Nephron (organoid): ENCODE measurements around the gene RAD51D.

Experiments
- H3K27ac Mint-ChIP-seq, 3 experiments: 2 replicates each; pipeline ENCODE4 v1.8.0; 2020; ENCODE audit warnings: mixed read lengths in 3 of 3, mild to moderate bottlenecking in 2 of 3, moderate library complexity in 1 of 3
- H3K27me3 Mint-ChIP-seq: 2 replicates; pipeline ENCODE4 v1.8.0; 2021; ENCODE audit warnings: low read depth, mild to moderate bottlenecking, moderate library complexity, mixed read lengths
- H3K36me3 Mint-ChIP-seq: 2 replicates; pipeline ENCODE4 v1.8.0; 2020; ENCODE audit warnings: low read depth, mixed read lengths
- H3K4me1 Mint-ChIP-seq: 2 replicates; pipeline ENCODE4 v1.8.0; 2020; ENCODE audit warnings: mixed read lengths
- H3K4me3 Mint-ChIP-seq, 3 experiments: 2 replicates each; pipeline ENCODE4 v1.8.0; 2020; ENCODE audit warnings: mild to moderate bottlenecking in 3 of 3, mixed read lengths in 3 of 3, moderate library complexity in 2 of 3
- H3K9me3 Mint-ChIP-seq: 2 replicates; pipeline ENCODE4 v1.8.0; 2020; ENCODE audit warnings: mixed read lengths
- TF ChIP-seq, protein P1 (sequence below), 3 experiments: fragments of 200-600 bp; sonication (generic); IDR thresholded peaks; one replicate each; pipeline ENCODE4 v1.5.0; 2021; ENCODE audit warnings: antibody characterized with exemption in 3 of 3; ENCODE audit not compliant: unreplicated experiment in 3 of 3

The RAD51D gene

DNA sequence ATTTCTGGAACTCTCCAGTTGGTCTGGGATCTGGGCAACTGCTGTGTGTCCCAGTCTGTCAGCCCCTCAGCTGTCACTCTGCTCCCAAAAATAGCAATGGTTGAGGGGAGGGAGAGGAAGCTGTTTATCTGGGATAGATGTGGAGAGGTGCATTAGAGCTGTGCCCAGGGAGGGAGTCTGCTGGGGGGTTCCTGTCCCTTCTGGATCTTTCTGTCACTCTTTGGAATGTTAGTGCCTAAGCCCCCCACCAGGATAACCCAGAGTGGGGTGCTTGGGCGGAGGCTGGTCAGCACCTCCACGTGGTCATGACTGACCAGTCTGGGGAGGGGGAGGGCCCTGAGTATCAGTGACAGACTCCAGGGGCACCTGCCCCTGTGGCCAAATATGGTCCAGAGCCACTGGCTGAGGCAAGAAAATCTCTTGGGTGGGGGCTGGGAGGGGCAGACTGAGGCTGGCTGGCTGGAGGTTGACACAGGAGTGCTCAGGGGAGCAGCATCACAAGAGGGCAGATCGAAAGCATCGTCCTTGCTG lies 27.8 kb upstream of the RAD51D start, which contains the start of gene UNC45B:
UNC45B (plus strand) TSS at position 443 of the 531 bp plus-strand sequence. CDS start 447 bp downstream, outside the sequence.
- Mint-ChIP-seq H3K9me3 (no peaks in the 10 kb centered on the region), H3K4me1 (peaks cover 16% of the 10 kb centered on the region), H3K27me3 (peaks cover 11% of the 10 kb centered on the region), H3K27ac (peak within 1 kb of the TSS; percentile 76 to 86 (median 79)), H3K36me3 (no peaks in the 10 kb centered on the region), H3K4me3 (peak within 1 kb of the TSS; percentile 62 to 97 (median 87))
- TF ChIP-seq, protein P1, sequence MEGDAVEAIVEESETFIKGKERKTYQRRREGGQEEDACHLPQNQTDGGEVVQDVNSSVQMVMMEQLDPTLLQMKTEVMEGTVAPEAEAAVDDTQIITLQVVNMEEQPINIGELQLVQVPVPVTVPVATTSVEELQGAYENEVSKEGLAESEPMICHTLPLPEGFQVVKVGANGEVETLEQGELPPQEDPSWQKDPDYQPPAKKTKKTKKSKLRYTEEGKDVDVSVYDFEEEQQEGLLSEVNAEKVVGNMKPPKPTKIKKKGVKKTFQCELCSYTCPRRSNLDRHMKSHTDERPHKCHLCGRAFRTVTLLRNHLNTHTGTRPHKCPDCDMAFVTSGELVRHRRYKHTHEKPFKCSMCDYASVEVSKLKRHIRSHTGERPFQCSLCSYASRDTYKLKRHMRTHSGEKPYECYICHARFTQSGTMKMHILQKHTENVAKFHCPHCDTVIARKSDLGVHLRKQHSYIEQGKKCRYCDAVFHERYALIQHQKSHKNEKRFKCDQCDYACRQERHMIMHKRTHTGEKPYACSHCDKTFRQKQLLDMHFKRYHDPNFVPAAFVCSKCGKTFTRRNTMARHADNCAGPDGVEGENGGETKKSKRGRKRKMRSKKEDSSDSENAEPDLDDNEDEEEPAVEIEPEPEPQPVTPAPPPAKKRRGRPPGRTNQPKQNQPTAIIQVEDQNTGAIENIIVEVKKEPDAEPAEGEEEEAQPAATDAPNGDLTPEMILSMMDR (IDR thresholded peaks at IDR 0.05; ENCODE audit: unreplicated experiment in 3 of 3) = no peak

DNA sequence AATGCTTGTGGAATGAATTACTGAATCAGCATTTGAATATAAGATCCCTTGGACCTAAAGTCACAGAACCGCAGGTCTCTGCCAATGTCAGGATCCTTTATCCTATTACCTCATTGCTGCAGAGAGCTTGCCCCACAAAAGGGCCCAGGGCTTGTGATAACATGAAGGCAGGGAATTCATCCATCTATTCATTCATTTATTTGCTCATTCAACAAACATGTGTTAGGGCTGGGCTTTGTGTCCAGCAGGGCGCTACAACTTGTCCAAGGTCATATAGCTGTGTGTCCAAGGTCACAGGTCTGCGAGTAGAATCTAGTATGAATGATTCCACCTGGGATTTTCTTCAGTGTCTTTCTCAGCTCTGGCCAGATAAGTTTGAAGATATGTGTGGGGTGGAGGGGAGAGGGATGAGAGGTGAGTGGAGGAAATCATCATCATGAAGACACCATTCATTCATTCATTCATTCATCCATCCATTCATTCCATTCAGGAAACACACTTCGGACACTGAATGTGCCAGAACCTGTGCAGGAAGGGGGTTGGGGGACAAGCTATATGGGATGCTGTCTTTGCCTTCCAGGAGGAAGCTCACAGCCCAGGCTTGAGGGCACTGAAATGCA lies 26.7 kb upstream of the RAD51D start:
- Mint-ChIP-seq H3K4me1 (peaks cover 16% of the 10 kb centered on the region), H3K9me3 (no peaks in the 10 kb centered on the region), H3K27me3 (peaks cover 11% of the 10 kb centered on the region), H3K4me3 (peak overlapping the region in 1 of 3 experiments; percentile 97), H3K27ac (peak overlapping the region; percentile 76 to 86 (median 79)), H3K36me3 (no peaks in the 10 kb centered on the region)
- TF ChIP-seq, protein P1 (IDR thresholded peaks at IDR 0.05; ENCODE audit: unreplicated experiment in 3 of 3) = no peak

DNA sequence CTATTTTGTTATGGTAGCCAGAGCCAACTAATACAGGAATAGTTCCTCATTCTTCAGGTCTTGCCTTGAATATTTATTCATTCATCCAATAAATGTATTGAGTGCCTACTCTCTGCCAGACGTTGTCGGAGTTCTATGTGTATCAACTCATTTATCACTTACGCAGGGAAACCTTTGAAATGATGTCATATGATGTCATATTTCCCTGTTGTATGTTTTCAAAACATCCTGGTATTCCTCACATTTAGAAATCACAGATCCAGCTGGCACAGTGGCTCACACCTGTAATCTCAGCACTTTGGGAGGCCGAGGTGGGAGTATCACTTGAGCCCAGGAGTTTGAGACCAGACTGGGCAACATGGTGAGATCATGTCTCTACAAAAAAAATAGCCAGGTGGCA lies 25.2 kb upstream of the RAD51D start:
- Mint-ChIP-seq H3K4me3 (peak overlapping the region; percentile 9 to 23 (median 21)), H3K36me3 (no peaks in the 10 kb centered on the region), H3K27me3 (peaks cover 11% of the 10 kb centered on the region), H3K27ac (no peak overlapping the region), H3K4me1 (peaks cover 21% of the 10 kb centered on the region), H3K9me3 (no peaks in the 10 kb centered on the region)
- TF ChIP-seq, protein P1 (IDR thresholded peaks at IDR 0.05; ENCODE audit: unreplicated experiment in 3 of 3) = no peak

DNA sequence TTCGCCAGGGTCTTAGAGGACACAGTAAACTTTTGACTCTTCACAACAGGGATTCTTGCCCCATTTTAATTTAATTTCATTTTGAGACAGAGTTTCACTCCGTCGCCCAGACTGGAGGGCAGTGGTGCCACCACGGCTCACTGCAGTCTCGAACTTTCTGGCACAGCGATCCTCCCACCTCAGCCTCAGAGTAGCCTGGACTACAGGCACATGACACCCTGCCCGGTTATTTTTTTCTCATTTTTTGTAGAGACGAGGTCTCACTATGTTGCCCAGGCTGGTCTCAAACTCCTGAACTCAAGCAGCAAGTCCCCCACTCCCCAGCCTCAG lies 22.8 kb upstream of the RAD51D start:
- Mint-ChIP-seq H3K4me1 (peaks cover 21% of the 10 kb centered on the region), H3K9me3 (no peaks in the 10 kb centered on the region), H3K27ac (peak overlapping the region in 1 of 3 experiments; percentile 33), H3K36me3 (peaks cover 5% of the 10 kb centered on the region), H3K4me3 (peak overlapping the region; percentile 83 to 87 (median 87)), H3K27me3 (peaks cover 11% of the 10 kb centered on the region)
- TF ChIP-seq, protein P1 (IDR thresholded peaks at IDR 0.05; ENCODE audit: unreplicated experiment in 3 of 3) = no peak

DNA sequence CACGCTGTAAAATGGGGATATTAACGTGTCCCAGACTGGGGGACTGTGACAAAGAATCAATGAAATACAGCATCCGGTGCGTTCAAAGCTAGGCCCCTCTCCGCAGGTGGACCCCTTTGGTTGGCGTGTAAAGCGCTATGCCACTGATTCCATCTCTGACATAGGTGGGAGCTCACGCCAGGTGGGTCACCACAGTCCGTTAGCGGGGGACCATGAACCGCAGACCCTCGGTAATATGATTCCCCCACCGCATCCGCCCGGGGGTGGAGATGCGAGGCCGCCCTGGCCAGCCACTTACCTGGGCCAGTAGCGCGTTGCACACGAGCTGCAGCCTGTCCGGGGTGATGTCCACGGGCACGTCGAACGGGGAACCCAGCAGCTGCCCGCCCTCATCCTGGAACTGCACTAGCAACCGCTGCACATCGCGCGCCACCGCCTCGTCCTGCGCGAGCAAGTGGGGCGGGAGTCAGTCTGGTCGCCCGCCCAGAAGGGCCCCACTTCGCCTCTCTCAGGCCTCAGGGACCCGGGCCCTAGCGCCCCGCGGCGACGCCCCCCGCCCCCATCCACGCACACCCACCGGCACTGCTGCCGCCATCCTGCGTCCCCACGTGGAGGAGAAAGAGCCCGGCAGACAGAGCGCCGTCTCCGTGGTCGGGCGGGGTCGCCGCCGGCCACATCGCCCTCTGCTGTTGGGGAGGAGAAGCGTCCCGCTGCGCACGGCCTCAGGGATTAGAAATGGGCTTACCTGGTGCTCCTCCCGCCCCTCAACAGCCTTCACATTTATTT lies 22.2 kb upstream of the RAD51D start, which contains the start of gene NLE1:
NLE1 (minus strand) TSS at position 623 of the 786 bp plus-strand sequence; CDS start at position 595, 28 bp downstream.
- TF ChIP-seq, protein P1 (IDR thresholded peaks at IDR 0.05; ENCODE audit: unreplicated experiment in 3 of 3) = peak; percentile 93 to 97 (median 97)
- Mint-ChIP-seq H3K27me3 (peaks cover 11% of the 10 kb centered on the region), H3K9me3 (no peaks in the 10 kb centered on the region), H3K4me1 (peaks cover 18% of the 10 kb centered on the region), H3K36me3 (peaks cover 10% of the 10 kb centered on the region), H3K4me3 (peak within 1 kb of the TSS; percentile 83 to 87 (median 87)), H3K27ac (peak within 1 kb of the TSS in 1 of 3 experiments; percentile 33)
